SU-DHL-6 (cell line): ENCODE data around the gene DLG3.

Experiments
- H2AFZ ChIP-seq: fragments of 200-600 bp; sonication (generic); 2 replicates; pipeline ENCODE4 v1.6.1; 2014; ENCODE audit warnings: low read depth, mild to moderate bottlenecking, moderate library complexity, mixed read lengths, antibody characterized with exemption, low read length; ENCODE audit not compliant: severe bottlenecking
- H3F3A ChIP-seq: fragments of 200-600 bp; shearing (Covaris generic); 2 replicates; pipeline ENCODE4 v1.6.0; 2016; ENCODE audit warnings: antibody characterized with exemption, mild to moderate bottlenecking; ENCODE audit not compliant: insufficient read depth
- H3K27ac ChIP-seq: fragments of 200-600 bp; sonication (generic); 2 replicates; pipeline ENCODE4 v1.5.1; 2016; ENCODE audit warnings: low read depth, mild to moderate bottlenecking, low read length, moderate library complexity, mixed read lengths
- H3K27me3 ChIP-seq: fragments of 200-600 bp; sonication (generic), shearing (Covaris generic); 2 replicates; pipeline ENCODE4 v1.6.0; 2014; ENCODE audit warnings: mild to moderate bottlenecking, low read length
- H3K36me3 ChIP-seq: fragments of 200-600 bp; sonication (generic); 2 replicates; pipeline ENCODE4 v1.6.1; 2014; ENCODE audit warnings: mild to moderate bottlenecking, low read length, mixed read lengths
- H3K4me2 ChIP-seq: fragments of 300-600, 200-600 bp; shearing (Covaris generic), sonication (generic); 2 replicates; pipeline ENCODE4 v1.6.0; 2014; ENCODE audit warnings: low read length, low read depth, mild to moderate bottlenecking; ENCODE audit not compliant: poor library complexity, severe bottlenecking
- H3K4me3 ChIP-seq: fragments of 200-600 bp; sonication (generic); 2 replicates; pipeline ENCODE4 v1.5.1; 2014; ENCODE audit warnings: antibody characterized with exemption, low read length, mild to moderate bottlenecking, mixed read lengths; ENCODE audit not compliant: insufficient read depth, poor library complexity, severe bottlenecking
- H3K79me2 ChIP-seq: fragments of 200-600 bp; sonication (generic); 2 replicates; pipeline ENCODE4 v1.6.1; 2014; ENCODE audit warnings: mild to moderate bottlenecking, low read length, moderate library complexity; ENCODE audit not compliant: insufficient read depth
- H3K9ac ChIP-seq: fragments of 200-600 bp; sonication (generic); 2 replicates; pipeline ENCODE4 v1.7.0; 2014; ENCODE audit warnings: mild to moderate bottlenecking, low read length
- H3K9me2 ChIP-seq: fragments of 200-600 bp; sonication (generic); replicated peaks from 2 replicates; pipeline ENCODE4 v1.6.1; 2014; ENCODE audit warnings: low read length; ENCODE audit not compliant: insufficient read depth
- H3K9me3 ChIP-seq: fragments of 200-600 bp; sonication (generic); 2 replicates; pipeline ENCODE4 v1.6.1; 2014; ENCODE audit warnings: low read length, mixed read lengths; ENCODE audit not compliant: insufficient read depth
- H4K20me1 ChIP-seq: fragments of 200-600 bp; sonication (generic); 2 replicates; pipeline ENCODE4 v1.6.1; 2014; ENCODE audit warnings: low read depth, mild to moderate bottlenecking, antibody characterized with exemption, low read length, moderate library complexity, mixed read lengths
- EZH2phosphoT487 ChIP-seq: fragments of 200-600 bp; sonication (generic), shearing (Covaris generic); conservative IDR thresholded peaks from 2 replicates; pipeline ENCODE4 v1.6.1; 2018; ENCODE audit warnings: mild to moderate bottlenecking, antibody characterized with exemption, low read length, moderate library complexity, mixed read lengths
- TF ChIP-seq, protein P1 (sequence below): fragments of 200-600 bp; sonication (generic); IDR thresholded peaks from one replicate; pipeline ENCODE4 v1.5.1; 2017; ENCODE audit warnings: antibody characterized with exemption, mild to moderate bottlenecking, low read length, moderate library complexity; ENCODE audit not compliant: insufficient read depth, poor library complexity, severe bottlenecking

Gene DLG3

GRCh38 chrX:70424801-70425200 lies 19.8 kb upstream of the DLG3 start:
- TF ChIP-seq, protein P1, sequence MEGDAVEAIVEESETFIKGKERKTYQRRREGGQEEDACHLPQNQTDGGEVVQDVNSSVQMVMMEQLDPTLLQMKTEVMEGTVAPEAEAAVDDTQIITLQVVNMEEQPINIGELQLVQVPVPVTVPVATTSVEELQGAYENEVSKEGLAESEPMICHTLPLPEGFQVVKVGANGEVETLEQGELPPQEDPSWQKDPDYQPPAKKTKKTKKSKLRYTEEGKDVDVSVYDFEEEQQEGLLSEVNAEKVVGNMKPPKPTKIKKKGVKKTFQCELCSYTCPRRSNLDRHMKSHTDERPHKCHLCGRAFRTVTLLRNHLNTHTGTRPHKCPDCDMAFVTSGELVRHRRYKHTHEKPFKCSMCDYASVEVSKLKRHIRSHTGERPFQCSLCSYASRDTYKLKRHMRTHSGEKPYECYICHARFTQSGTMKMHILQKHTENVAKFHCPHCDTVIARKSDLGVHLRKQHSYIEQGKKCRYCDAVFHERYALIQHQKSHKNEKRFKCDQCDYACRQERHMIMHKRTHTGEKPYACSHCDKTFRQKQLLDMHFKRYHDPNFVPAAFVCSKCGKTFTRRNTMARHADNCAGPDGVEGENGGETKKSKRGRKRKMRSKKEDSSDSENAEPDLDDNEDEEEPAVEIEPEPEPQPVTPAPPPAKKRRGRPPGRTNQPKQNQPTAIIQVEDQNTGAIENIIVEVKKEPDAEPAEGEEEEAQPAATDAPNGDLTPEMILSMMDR = no peak
- no peak for TF ChIP-seq EZH2phosphoT487
- Histone ChIP-seq H3K27me3 (no peaks in the 10 kb centered on the region), H3K79me2 (no peaks in the 10 kb centered on the region), H3K4me2 (no peak overlapping the region), H3K9me2 (no peaks in the 10 kb centered on the region), H3K9me3 (no peaks in the 10 kb centered on the region), H4K20me1 (no peaks in the 10 kb centered on the region), H3K36me3 (no peaks in the 10 kb centered on the region), H3K27ac (no peak overlapping the region), H3K4me3 (no peak overlapping the region), H3F3A (no peaks in the 10 kb centered on the region), H3K9ac (no peak overlapping the region), H2AFZ (no peak overlapping the region)

- no peak overlapping the region for H2AFZ ChIP-seq
- TF ChIP-seq, protein P1 = no peak
- TF ChIP-seq EZH2phosphoT487 = no peak
- no peaks in the 10 kb centered on the region for H3K9me2 ChIP-seq
- no peaks in the 10 kb centered on the region for H3K9me3 ChIP-seq
- no peaks in the 10 kb centered on the region for H4K20me1 ChIP-seq
- H3K4me3 ChIP-seq = no peak overlapping the region
- no peaks in the 10 kb centered on the region for H3F3A ChIP-seq
- no peak overlapping the region for H3K27ac ChIP-seq
- H3K27me3 ChIP-seq = no peaks in the 10 kb centered on the region
- H3K4me2 ChIP-seq = no peak overlapping the region
- H3K79me2 ChIP-seq = no peaks in the 10 kb centered on the region
- no peaks in the 10 kb centered on the region for H3K36me3 ChIP-seq
- H3K9ac ChIP-seq = no peak overlapping the region
Observed at GRCh38 chrX:70426286-70427278, 18.1 kb upstream of the DLG3 start.

DNA sequence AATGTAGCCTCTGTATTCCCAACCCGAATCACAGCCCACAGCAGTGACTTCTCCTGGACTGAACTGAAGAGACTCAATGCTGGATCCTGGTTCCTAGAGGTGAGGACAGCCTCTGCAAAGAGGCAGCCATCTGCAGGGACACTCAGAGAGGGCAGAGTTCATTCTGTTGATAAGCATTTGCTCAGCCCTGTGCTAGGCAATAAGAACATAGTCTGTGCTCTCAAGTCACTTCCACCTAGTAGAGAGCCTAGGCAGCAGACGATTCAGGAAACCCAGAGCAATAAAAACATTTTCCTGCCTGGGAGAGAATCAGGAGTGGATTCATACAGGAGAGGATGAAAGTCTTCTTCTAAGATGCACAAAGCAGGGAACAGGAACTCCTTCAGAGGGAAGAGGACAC lies 17.3 kb upstream of the DLG3 start:
- no peak overlapping the region for H3K4me2 ChIP-seq
- H3K79me2 ChIP-seq = no peaks in the 10 kb centered on the region
- H3K4me3 ChIP-seq = no peak overlapping the region
- H3K36me3 ChIP-seq = no peaks in the 10 kb centered on the region
- no peak overlapping the region for H3K27ac ChIP-seq
- H3K9me2 ChIP-seq = no peaks in the 10 kb centered on the region
- no peaks in the 10 kb centered on the region for H3K9me3 ChIP-seq
- H3F3A ChIP-seq = no peaks in the 10 kb centered on the region
- H4K20me1 ChIP-seq = no peaks in the 10 kb centered on the region
- H2AFZ ChIP-seq = no peak overlapping the region
- H3K9ac ChIP-seq = no peak overlapping the region
- TF ChIP-seq EZH2phosphoT487 = no peak
- H3K27me3 ChIP-seq = no peaks in the 10 kb centered on the region

DNA sequence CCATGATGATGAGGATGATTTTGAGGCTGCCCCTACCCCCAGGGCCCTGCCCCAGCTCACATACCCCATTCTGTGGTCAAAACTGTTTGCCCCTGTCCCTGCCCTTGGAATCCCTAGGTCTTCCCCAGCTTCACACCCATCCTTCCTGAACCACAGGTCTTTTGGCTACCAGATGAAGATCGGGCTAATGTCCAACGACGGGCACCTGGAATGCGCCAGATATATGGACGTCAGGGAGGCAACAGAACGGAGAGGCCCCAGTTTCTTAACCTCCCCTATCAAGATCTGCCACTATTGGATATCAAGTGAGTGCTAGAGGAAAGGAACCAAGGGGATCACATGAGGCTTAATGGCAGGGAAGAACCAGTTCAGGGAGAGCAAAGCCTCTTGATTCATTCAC lies 14.9 kb upstream of the DLG3 start:
- Histone ChIP-seq H2AFZ (no peak overlapping the region), H3K9me3 (no peaks in the 10 kb centered on the region), H3K9me2 (no peaks in the 10 kb centered on the region), H3K9ac (no peak overlapping the region), H3K36me3 (no peaks in the 10 kb centered on the region), H3K79me2 (no peaks in the 10 kb centered on the region), H3K27ac (no peak overlapping the region), H4K20me1 (no peaks in the 10 kb centered on the region), H3K27me3 (no peaks in the 10 kb centered on the region), H3K4me3 (no peak overlapping the region), H3F3A (0 out of 2 replicates have a peak, but pooled peaks cover 1% of the 10 kb centered on the region), H3K4me2 (no peak overlapping the region)
- TF ChIP-seq EZH2phosphoT487 = no peak
- TF ChIP-seq, protein P1 = no peak
